GM19372 (cell line): ENCODE measurements around the gene NDST1.

ENCODE experiments used
- ATAC-seq: cut with Tn5 transposase; IDR thresholded peaks from one replicate; pipeline ENCODE4 v1.9.1; 2021; ENCODE audit warnings: mild to moderate bottlenecking, low read depth, moderate library complexity; ENCODE audit not compliant: unreplicated experiment

Gene NDST1

GRCh38 chr5:150582241-150583109 lies 74.5 kb downstream of the NDST1 start:
- no peak for ATAC-seq

GRCh38 chr5:150583541-150584225 lies 75.8 kb downstream of the NDST1 start:
- no peak for ATAC-seq

- no peak for ATAC-seq
Observed at GRCh38 chr5:150584556-150585335, 76.8 kb downstream of the NDST1 start.

GRCh38 chr5:150585781-150586341 lies 77.9 kb downstream of the NDST1 start:
- no peak for ATAC-seq

GRCh38 chr5:150587016-150587415 lies 79.1 kb downstream of the NDST1 start:
- no peak for ATAC-seq

GRCh38 chr5:150587856-150588595 lies 80.1 kb downstream of the NDST1 start:
- ATAC-seq: no peak

- ATAC-seq: no peak
Observed at GRCh38 chr5:150588596-150588890, 80.6 kb downstream of the NDST1 start.

- ATAC-seq: no peak
Observed at GRCh38 chr5:150589862-150590601, 82.1 kb downstream of the NDST1 start.

GRCh38 chr5:150590979-150591695 lies 83.2 kb downstream of the NDST1 start:
- ATAC-seq: no peak

- ATAC-seq: no peak
Observed at GRCh38 chr5:150593593-150593992, 85.7 kb downstream of the NDST1 start.

GRCh38 chr5:150593996-150594395 lies 86.1 kb downstream of the NDST1 start:
- ATAC-seq: no peak

GRCh38 chr5:150595466-150596031 lies 87.6 kb downstream of the NDST1 start:
- no peak for ATAC-seq

GRCh38 chr5:150596313-150596712 lies 88.4 kb downstream of the NDST1 start:
- ATAC-seq: no peak

GRCh38 chr5:150596826-150597225 lies 88.9 kb downstream of the NDST1 start:
- ATAC-seq: no peak

GRCh38 chr5:150598006-150598405 lies 90.1 kb downstream of the NDST1 start:
- ATAC-seq: no peak

- no peak for ATAC-seq
Observed at GRCh38 chr5:150598821-150599273, 90.9 kb downstream of the NDST1 start.

GRCh38 chr5:150599281-150599680 lies 91.3 kb downstream of the NDST1 start:
- ATAC-seq: no peak

- no peak for ATAC-seq
Observed at GRCh38 chr5:150599917-150600511, 92.1 kb downstream of the NDST1 start.
